Peyer's patch (tissue), 4 donors: ENCODE measurements around the gene NRG3. TPM values are rescaled to one million over a fixed set of nuclear protein-coding genes. Genes with fewer than 3 reads are reported as not detected.

Source experiments
- DNase-seq, 3 donors: peaks; one replicate each; pipeline ENCODE4 v3.0.0-alpha.2; 2017 to 2019
- H3K27ac ChIP-seq, 4 donors: fragments of 200-600 bp; sonication (generic); one replicate each; pipeline ENCODE4 v1.5.1; 2016 to 2019
- H3K27me3 ChIP-seq, 2 donors: fragments of 200-600 bp; sonication (generic); one replicate each; pipeline ENCODE4 v1.5.1; 2019
- H3K36me3 ChIP-seq, 3 donors: fragments of 200-600 bp; sonication (generic); one replicate each; pipeline ENCODE4 v1.5.1; 2016 to 2019
- H3K4me1 ChIP-seq, 4 donors: fragments of 200-600 bp; sonication (generic); one replicate each; pipeline ENCODE4 v1.5.1; 2016 to 2019
- H3K4me3 ChIP-seq, 4 donors: fragments of 200-600 bp; sonication (generic); 1 replicate in 3 of 4; 2 replicates in 1 of 4; pipeline ENCODE4 v1.5.1; 2016 to 2019; ENCODE audit warnings: mild to moderate bottlenecking in 1 of 4
- H3K9me3 ChIP-seq, 4 donors: fragments of 200-600 bp; sonication (generic); one replicate each; pipeline ENCODE4 v1.5.1; 2016 to 2019; ENCODE audit warnings: mild to moderate bottlenecking in 1 of 4
- CTCF ChIP-seq, 6 experiments: fragments of 450-650 bp in 4 of 6; fragments of 200-600 bp in 2 of 6; sonication (generic) in 1 of 6; IDR thresholded peaks; one replicate each; pipeline ENCODE4 v1.5.1; 2017 to 2019; ENCODE audit warnings: antibody characterized with exemption in 6 of 6, mild to moderate bottlenecking in 3 of 6, moderate library complexity in 1 of 6
- POLR2A ChIP-seq, 2 donors: fragments of 450-650 bp; IDR thresholded peaks; one replicate each; pipeline ENCODE4 v1.5.1; 2017; ENCODE audit warnings: antibody characterized with exemption in 2 of 2, mild to moderate bottlenecking in 2 of 2, moderate library complexity in 2 of 2
- total RNA-seq, 4 donors: library from RNA; depleted of rRNA; stranded (reverse); fragments of >200 nt; gene quantifications; one replicate each; pipeline ENCODE4 v1.1.0, GENCODE V29; 2016

NRG3 gene
- total RNA-seq, 4 donors from 2014 or later: not detected

DNA sequence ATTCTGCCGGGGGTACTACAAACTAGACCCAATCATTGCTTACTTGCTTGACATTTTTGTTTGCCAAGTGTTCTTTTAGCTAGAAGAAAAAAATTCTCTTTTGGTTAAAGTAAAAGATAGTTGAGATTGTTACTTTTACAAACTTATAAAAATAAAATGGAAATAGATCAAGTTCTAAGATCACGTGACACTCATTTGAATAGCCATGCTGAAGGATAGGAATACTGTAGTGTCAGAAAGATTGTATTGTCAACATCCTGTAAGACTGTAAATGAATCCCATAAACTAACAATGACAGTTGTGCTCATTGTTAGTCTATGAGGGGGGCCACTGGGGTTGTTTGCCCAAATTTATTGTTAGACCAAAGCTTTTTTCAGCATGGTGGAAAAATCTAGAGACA is 10.5 kb downstream of the NRG3 start:
- H3K36me3 ChIP-seq: no peaks in the 10 kb centered on the region

DNA sequence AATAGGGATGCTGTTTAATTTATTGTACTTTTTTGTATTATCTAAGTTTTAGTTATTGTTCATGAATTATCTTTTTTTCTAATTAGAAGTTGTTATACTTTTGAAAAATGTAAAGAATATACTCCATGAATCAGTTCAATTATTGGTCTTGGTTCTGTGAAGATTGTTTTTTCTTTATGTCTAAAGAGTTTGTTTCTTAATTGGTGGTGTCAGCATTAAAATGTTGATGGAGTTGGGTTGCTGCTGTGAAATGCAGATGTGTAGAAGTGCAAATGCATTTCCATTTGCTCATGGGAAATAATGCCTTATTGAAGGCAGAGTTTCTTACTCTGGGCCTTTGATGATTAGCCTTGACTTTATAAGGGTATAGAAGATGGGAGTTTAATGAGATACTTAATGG is 11.9 kb downstream of the NRG3 start:
- Histone ChIP-seq H3K27me3 (no peaks in the 10 kb centered on the region), H3K36me3 (no peaks in the 10 kb centered on the region), H3K4me1 (no peaks in the 10 kb centered on the region), H3K27ac (no peak overlapping the region), H3K4me3 (no peak overlapping the region), H3K9me3 (no peaks in the 10 kb centered on the region)
- no peak for TF ChIP-seq POLR2A (IDR thresholded peaks at IDR 0.05)
- no peak for TF ChIP-seq CTCF (IDR thresholded peaks at IDR 0.05)
- DNase-seq: no peak

More for the DNA sequence above, 10.5 kb downstream of the NRG3 start:
- no peaks in the 10 kb centered on the region for H3K27me3 ChIP-seq
- no peak overlapping the region for H3K27ac ChIP-seq
- no peak overlapping the region for H3K4me3 ChIP-seq
- DNase-seq: no peak
- no peaks in the 10 kb centered on the region for H3K4me1 ChIP-seq
- H3K9me3 ChIP-seq: no peaks in the 10 kb centered on the region
- no peak for TF ChIP-seq CTCF (IDR thresholded peaks at IDR 0.05)
- no peak for TF ChIP-seq POLR2A (IDR thresholded peaks at IDR 0.05)

DNA sequence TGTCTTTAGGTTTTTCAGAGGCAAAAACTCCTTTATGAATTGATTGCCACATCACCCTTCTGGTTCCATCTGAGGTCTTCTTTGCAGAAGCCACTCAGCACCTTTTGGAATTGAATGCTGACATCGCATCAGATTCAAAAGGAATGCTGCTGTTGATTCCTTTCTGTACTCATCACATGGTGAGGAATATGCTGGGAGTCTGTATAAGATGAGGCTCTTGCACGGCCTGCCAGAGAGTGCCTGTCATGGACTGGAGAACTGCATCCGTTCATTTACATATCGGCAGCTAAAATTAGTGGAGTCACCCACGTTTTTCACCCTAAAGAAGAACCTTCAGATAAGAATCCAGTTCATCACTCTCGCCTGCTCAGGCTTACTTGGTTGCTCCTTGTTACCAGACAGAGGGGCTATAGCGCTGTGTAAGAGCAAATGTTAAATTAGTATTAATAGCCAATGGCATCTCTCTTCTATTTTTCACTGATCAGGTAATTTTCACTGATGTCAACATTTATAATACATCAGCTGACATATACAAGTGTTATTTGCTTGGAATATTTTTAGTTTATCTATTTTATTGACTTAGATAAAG is 14.3 kb downstream of the NRG3 start:
- DNase-seq: no peak
- TF ChIP-seq CTCF (IDR thresholded peaks at IDR 0.05) (no peak), POLR2A (IDR thresholded peaks at IDR 0.05) (no peak)
- H3K27me3 ChIP-seq: no peaks in the 10 kb centered on the region
- no peak overlapping the region for H3K4me3 ChIP-seq
- H3K36me3 ChIP-seq: no peaks in the 10 kb centered on the region
- H3K4me1 ChIP-seq: no peaks in the 10 kb centered on the region
- H3K27ac ChIP-seq: no peak overlapping the region
- H3K9me3 ChIP-seq: no peaks in the 10 kb centered on the region

DNA sequence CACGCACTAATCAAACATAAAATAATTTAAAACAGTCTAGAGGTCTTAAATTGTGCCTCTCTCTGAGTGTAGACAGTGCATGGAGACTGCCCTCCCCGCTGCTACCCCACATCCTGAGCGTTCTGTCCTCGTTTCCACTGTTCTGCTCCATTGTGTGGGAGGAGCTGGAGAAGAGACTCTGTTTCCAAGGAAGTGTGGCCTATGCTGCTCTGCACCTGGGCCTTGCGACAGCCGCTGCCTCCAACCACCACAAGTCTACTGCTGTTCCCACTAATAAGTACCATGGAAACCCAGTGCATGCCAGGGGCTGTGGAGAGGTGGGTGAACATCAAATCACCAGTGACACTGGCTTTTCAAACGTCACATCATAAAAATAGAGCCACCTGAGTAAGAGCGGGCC is 19.6 kb downstream of the NRG3 start:
- H3K36me3 ChIP-seq: no peaks in the 10 kb centered on the region
- no peak overlapping the region for H3K4me3 ChIP-seq
- H3K9me3 ChIP-seq: no peaks in the 10 kb centered on the region
- H3K27ac ChIP-seq: no peak overlapping the region
- no peaks in the 10 kb centered on the region for H3K27me3 ChIP-seq
- no peaks in the 10 kb centered on the region for H3K4me1 ChIP-seq
- TF ChIP-seq CTCF (IDR thresholded peaks at IDR 0.05): no peak
- TF ChIP-seq POLR2A (IDR thresholded peaks at IDR 0.05): no peak
- no peak for DNase-seq

DNA sequence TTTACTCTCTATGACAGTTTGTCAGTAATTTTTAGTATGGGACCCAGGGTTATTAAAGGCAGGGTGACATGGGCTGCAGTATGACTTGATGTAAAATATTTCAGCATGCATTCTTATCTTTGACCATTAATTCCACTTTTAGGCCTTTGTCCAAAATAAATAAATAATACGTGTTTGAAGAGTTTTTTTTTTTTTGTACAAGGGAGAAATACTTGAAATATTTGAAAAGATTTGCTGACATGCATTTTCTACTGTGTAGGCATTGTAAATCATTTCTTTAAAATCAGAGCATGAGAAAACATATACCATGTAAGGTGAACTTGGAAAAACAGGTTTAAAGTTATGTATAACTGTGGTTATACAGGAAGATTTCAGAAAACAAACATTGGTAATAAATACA is 23.5 kb downstream of the NRG3 start:
- H3K27ac ChIP-seq: no peak overlapping the region
- no peaks in the 10 kb centered on the region for H3K36me3 ChIP-seq
- H3K27me3 ChIP-seq: no peaks in the 10 kb centered on the region
- no peaks in the 10 kb centered on the region for H3K4me1 ChIP-seq
- DNase-seq: no peak
- no peaks in the 10 kb centered on the region for H3K9me3 ChIP-seq
- no peak for TF ChIP-seq CTCF (IDR thresholded peaks at IDR 0.05)
- TF ChIP-seq POLR2A (IDR thresholded peaks at IDR 0.05): no peak
- H3K4me3 ChIP-seq: no peak overlapping the region

DNA sequence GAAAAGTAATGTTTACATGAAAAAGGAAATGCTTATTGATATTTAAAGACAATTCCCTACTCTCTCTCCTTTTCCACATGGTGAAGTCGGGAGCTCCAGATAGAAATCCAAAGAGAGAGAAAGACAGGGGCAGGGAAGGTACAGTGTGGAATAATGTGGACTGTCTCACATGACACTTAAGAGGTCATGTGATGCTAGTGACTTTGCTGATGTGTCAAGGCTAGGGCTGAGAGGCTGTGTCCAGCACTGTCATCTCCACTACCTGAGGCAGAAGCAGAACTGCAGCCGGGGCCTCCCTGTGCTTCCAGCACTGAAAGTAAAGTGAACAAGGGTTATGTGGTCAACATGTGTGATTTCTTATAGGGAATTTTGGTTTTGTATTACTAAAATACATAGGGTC is 26.0 kb downstream of the NRG3 start:
- no peaks in the 10 kb centered on the region for H3K4me1 ChIP-seq
- no peak overlapping the region for H3K27ac ChIP-seq
- DNase-seq: no peak
- no peak overlapping the region for H3K4me3 ChIP-seq
- no peaks in the 10 kb centered on the region for H3K36me3 ChIP-seq
- H3K27me3 ChIP-seq: no peaks in the 10 kb centered on the region
- TF ChIP-seq CTCF (IDR thresholded peaks at IDR 0.05) (no peak), POLR2A (IDR thresholded peaks at IDR 0.05) (no peak)
- H3K9me3 ChIP-seq: no peaks in the 10 kb centered on the region
